ENCODE data around the gene NOTCH2.
"Not testable (repeated sequence)": the region's sequence is repeated elsewhere in the genome, so short reads cannot be mapped to it uniquely, and the experiment has no call there.

GRCh38 chr1:120100590-120100989 is 31.1 kb upstream of the NOTCH2 start:
- not testable (repeated sequence) for TF ChIP-seq EP300 (IDR thresholded peaks at IDR 0.05; ENCODE audit: borderline replicate concordance in 1 of 2, control insufficient read depth in 1 of 2, low read depth in 2 of 2, low read length in 2 of 2); TAF1 (IDR thresholded peaks at IDR 0.05; ENCODE audit: borderline replicate concordance, low read depth, low read length); NFYA (IDR thresholded peaks at IDR 0.05; ENCODE audit: borderline replicate concordance, low read depth, low read length); RCOR1 (conservative IDR thresholded peaks at IDR 0.05; ENCODE audit: low read depth, low read length); ETV6 (conservative IDR thresholded peaks at IDR 0.05 in 1 of 2, IDR thresholded peaks at IDR 0.05 in 1 of 2; ENCODE audit: borderline replicate concordance in 1 of 2, low read depth in 1 of 2); SUZ12 (IDR thresholded peaks at IDR 0.05; ENCODE audit: unreplicated experiment); IKZF1 (conservative IDR thresholded peaks at IDR 0.05); CHD2 (IDR thresholded peaks at IDR 0.05; ENCODE audit: borderline replicate concordance, low read depth, low read length); NRF1 (conservative IDR thresholded peaks at IDR 0.05; ENCODE audit: low read depth, low read length); CTCF (IDR thresholded peaks at IDR 0.05 in 2 of 3, conservative IDR thresholded peaks at IDR 0.05 in 1 of 3; ENCODE audit: control insufficient read depth in 2 of 3, extremely low read depth in 1 of 3, insufficient read depth in 1 of 3, low read depth in 3 of 3, low read length in 3 of 3); EZH2 (IDR thresholded peaks at IDR 0.05; ENCODE audit: borderline replicate concordance, control insufficient read depth, low read depth, low read length); REST (IDR thresholded peaks at IDR 0.05; ENCODE audit: low read depth, low read length); TARDBP (IDR thresholded peaks at IDR 0.05; ENCODE audit: borderline replicate concordance)

Measured in GM12878 (cell line).